Measurements from ENCODE around the gene SESN1. TPM values are rescaled to one million over a fixed set of nuclear protein-coding genes. Genes with fewer than 3 reads are reported as not detected.

SESN1 gene
- total RNA-seq, 1 donor from 2014 or later: 36.9 TPM

DNA sequence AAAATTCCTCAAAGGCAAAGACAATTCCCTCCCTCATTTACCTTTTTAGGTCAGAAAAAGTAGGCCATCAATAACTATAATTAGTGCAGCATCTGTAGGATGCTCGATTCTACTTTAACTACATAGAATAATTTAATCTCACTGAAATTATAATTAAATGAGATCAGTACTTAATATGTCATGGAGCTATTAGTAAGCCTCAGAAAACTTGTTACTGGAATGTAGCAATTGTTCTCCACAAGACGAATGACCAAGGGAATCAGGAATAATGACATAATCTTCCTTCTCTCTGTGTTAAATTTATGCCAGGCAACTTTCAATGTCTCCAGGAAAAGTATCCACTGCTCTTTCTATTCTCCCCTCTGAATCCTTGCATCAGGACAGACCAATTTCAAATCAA lies 34.1 kb downstream of the SESN1 start:
- peaks cover 25% of the 10 kb centered on the region for H3K4me1 ChIP-seq
- no peaks in the 10 kb centered on the region for H3K36me3 ChIP-seq
- H3K27me3 ChIP-seq: no peaks in the 10 kb centered on the region
- intact Hi-C loops (cut with DNase I): no loop called here
- H3K27ac ChIP-seq: peak overlapping the region; percentile 9
- ATAC-seq (no peak), DNase-seq (no peak)
- H3K4me3 ChIP-seq: no peak overlapping the region
- TF ChIP-seq, protein P1, sequence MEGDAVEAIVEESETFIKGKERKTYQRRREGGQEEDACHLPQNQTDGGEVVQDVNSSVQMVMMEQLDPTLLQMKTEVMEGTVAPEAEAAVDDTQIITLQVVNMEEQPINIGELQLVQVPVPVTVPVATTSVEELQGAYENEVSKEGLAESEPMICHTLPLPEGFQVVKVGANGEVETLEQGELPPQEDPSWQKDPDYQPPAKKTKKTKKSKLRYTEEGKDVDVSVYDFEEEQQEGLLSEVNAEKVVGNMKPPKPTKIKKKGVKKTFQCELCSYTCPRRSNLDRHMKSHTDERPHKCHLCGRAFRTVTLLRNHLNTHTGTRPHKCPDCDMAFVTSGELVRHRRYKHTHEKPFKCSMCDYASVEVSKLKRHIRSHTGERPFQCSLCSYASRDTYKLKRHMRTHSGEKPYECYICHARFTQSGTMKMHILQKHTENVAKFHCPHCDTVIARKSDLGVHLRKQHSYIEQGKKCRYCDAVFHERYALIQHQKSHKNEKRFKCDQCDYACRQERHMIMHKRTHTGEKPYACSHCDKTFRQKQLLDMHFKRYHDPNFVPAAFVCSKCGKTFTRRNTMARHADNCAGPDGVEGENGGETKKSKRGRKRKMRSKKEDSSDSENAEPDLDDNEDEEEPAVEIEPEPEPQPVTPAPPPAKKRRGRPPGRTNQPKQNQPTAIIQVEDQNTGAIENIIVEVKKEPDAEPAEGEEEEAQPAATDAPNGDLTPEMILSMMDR (IDR thresholded peaks at IDR 0.05): no peak
- H3K9me3 ChIP-seq: no peaks in the 10 kb centered on the region

DNA sequence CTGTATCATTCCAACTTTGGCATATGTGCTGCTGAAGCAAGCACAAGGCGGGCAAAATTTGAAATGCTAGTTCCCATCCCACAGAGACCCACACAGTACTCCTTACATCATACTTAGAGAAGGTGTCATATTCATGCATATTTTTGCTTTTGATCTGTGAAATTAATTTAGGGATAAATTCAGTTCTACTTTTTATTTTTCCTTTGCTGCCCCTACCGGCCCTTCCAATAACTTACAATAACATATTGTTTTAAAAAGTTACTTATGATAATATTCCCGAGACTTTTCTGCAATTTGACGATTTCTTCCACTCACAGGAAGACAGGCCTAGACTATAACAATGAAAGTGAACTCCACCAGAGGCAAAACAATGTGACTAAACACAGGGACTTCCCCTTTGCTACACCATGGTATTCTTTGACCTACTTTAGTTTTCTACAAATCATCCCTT lies 35.0 kb downstream of the SESN1 start:
- DNase-seq: no peak
- TF ChIP-seq, protein P1 (IDR thresholded peaks at IDR 0.05): peak; percentile 19
- H3K4me1 ChIP-seq: peaks cover 25% of the 10 kb centered on the region
- intact Hi-C loops (cut with DNase I): no loop called here
- H3K9me3 ChIP-seq: no peaks in the 10 kb centered on the region
- no peaks in the 10 kb centered on the region for H3K27me3 ChIP-seq
- H3K27ac ChIP-seq: peak overlapping the region; percentile 51
- H3K36me3 ChIP-seq: no peaks in the 10 kb centered on the region
- peak; percentile 82 for ATAC-seq
- no peak overlapping the region for H3K4me3 ChIP-seq

DNA sequence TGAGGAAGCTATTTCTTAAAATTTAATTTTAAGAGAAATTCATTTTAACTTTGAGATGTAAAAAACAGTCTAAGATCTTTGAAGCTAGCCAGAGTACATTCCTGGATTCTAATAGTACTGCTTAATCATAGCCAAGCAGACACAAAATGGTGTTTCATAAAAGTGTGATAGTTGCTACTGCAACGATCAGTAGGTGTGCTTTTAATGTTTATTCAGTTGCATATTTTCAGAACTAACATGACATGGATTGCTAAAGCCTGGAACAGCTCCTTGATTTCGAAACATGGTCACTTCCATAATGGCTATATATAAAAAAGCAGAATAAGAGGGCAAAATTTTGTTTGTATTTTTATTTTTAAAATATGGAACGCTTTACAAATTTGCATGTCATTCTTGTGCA lies 35.5 kb downstream of the SESN1 start:
- no peak overlapping the region for H3K4me3 ChIP-seq
- peak overlapping the region; percentile 51 for H3K27ac ChIP-seq
- H3K27me3 ChIP-seq: no peaks in the 10 kb centered on the region
- TF ChIP-seq, protein P1 (IDR thresholded peaks at IDR 0.05): no peak
- no peak for DNase-seq
- peaks cover 25% of the 10 kb centered on the region for H3K4me1 ChIP-seq
- intact Hi-C loops (cut with DNase I): no loop called here
- peak; percentile 82 for ATAC-seq
- no peaks in the 10 kb centered on the region for H3K36me3 ChIP-seq
- no peaks in the 10 kb centered on the region for H3K9me3 ChIP-seq

DNA sequence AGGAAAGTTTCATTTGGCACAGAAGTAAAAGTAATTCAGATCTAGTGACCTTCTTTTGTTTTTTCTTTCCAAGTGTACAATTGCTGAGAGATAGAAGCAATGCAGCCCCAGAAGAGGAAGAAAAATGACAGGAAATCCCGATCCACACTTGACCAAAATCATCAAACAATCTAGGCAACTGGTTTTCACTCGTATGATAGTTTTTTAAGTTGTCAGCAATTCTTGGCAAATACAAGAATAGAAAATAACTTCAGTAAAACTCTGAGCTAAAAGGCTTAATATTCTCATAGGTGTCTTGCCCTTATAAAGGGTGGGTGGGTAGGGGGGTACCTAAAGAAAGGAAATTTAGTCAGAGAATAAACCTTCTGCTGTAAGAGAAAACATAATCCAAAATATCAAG lies 36.0 kb downstream of the SESN1 start:
- ATAC-seq (no peak), DNase-seq (no peak)
- H3K9me3 ChIP-seq: no peaks in the 10 kb centered on the region
- peak overlapping the region; percentile 51 for H3K27ac ChIP-seq
- no peaks in the 10 kb centered on the region for H3K36me3 ChIP-seq
- intact Hi-C loops (cut with DNase I): no loop called here
- peaks cover 25% of the 10 kb centered on the region for H3K4me1 ChIP-seq
- no peaks in the 10 kb centered on the region for H3K27me3 ChIP-seq
- TF ChIP-seq, protein P1 (IDR thresholded peaks at IDR 0.05): no peak
- no peak overlapping the region for H3K4me3 ChIP-seq

DNA sequence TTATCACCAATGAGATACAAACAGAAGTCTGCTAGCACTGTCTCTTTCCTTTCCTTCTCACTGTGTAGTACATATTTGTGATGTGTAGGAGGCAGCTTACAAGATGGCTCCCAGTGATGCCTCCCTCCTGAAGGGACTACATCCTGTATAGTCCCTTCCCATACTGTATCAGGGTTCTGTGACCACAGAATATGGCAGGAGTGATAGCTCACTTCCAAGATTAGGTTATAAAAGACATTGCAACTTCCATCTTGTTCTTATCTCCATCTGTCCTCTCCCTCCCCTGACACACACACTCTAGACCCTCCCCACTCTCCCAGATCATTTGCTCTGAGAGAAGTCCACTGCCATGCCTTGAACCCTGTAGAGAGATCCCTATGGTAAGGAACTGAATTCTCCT lies 38.0 kb downstream of the SESN1 start:
- DNase-seq (no peak), ATAC-seq (no peak)
- intact Hi-C loops (cut with DNase I): no loop called here
- Histone ChIP-seq H3K4me3 (no peak overlapping the region), H3K36me3 (no peaks in the 10 kb centered on the region), H3K4me1 (peaks cover 25% of the 10 kb centered on the region), H3K9me3 (no peaks in the 10 kb centered on the region), H3K27ac (no peak overlapping the region), H3K27me3 (no peaks in the 10 kb centered on the region)
- TF ChIP-seq, protein P1 (IDR thresholded peaks at IDR 0.05): no peak

DNA sequence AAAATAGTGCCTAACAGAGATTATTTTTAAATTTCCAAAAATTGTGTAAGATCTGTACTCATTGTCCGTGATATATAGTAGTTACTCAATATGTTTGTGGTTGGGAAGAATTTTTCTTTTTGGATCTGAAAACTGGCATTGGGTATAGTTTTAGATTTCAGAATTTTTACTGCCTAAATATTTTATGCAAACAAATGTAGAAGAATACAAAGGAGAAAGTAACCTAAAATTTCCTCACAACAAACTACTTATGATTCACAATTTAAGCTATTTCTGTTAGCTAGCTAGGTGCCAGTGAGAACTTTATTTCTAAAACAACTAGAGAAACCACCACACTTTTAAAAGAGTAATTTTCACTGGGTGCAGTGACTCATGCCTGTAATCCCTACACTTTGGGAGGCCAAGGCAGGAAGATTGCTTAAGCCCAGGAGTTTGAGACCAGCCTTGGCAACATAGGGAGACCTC lies 38.8 kb downstream of the SESN1 start:
- intact Hi-C loops (cut with DNase I): no loop called here
- Histone ChIP-seq H3K36me3 (no peaks in the 10 kb centered on the region), H3K9me3 (no peaks in the 10 kb centered on the region), H3K4me1 (peaks cover 28% of the 10 kb centered on the region), H3K27me3 (no peaks in the 10 kb centered on the region), H3K27ac (no peak overlapping the region), H3K4me3 (no peak overlapping the region)
- ATAC-seq: no peak
- no peak for DNase-seq
- TF ChIP-seq, protein P1 (IDR thresholded peaks at IDR 0.05): no peak
